ENCODE measurements around the gene VSTM2L.

Gene VSTM2L

GRCh38 chr20:37919389-37920040 lies 16.6 kb downstream of the VSTM2L start:
- DNase-seq (ENCODE audit: low read depth) = no peak

GRCh38 chr20:37920270-37920669 lies 17.3 kb downstream of the VSTM2L start:
- DNase-seq (ENCODE audit: low read depth) = no peak

- DNase-seq (ENCODE audit: low read depth) = no peak
Measured at GRCh38 chr20:37920679-37921322, 17.9 kb downstream of the VSTM2L start.

GRCh38 chr20:37921341-37921929 lies 18.5 kb downstream of the VSTM2L start:
- no peak for DNase-seq (ENCODE audit: low read depth)

DNA sequence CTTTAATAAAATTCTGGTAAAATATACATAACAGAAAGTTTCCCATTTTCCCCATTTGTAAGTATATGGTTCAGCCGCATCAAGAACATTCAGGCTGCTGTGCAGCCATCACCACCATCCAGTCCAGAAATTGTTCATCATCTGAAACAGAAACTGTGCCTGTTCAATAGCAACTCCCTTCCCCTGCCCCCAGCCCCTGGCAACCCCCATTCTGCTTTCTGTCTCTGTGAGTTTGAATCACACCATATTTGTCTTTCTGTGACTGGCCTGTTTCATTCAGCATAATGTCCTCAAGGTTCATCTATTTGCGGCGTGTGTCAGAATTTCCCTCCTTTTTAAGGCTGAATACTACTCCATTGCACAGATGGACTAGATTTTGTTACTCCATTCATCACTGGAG lies 19.1 kb downstream of the VSTM2L start:
- DNase-seq (ENCODE audit: low read depth) = no peak

- no peak for DNase-seq (ENCODE audit: low read depth)
Measured at GRCh38 chr20:37925265-37926165, 22.6 kb downstream of the VSTM2L start.

DNA sequence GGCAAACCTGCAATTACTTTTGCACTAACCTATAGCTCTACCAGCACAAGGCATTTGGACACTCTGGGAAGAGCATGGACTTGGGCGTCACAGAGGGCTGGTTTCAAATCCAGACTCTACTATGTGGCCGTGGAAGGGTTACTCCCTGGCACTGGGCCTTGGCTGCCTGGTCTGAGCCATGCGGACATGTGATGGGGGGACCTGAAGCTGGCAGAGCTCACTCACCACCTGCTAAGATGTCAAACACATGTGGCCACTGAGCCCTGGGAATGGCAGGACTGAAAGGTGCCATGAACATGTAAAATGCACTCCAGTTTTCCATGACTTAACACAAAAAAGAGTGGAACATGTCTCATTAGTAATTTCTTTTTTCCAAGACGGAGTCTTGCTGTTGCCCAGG lies 23.7 kb downstream of the VSTM2L start:
- DNase-seq (ENCODE audit: low read depth) = no peak

GRCh38 chr20:37927410-37928095 lies 24.6 kb downstream of the VSTM2L start:
- DNase-seq (ENCODE audit: low read depth) = no peak

DNA sequence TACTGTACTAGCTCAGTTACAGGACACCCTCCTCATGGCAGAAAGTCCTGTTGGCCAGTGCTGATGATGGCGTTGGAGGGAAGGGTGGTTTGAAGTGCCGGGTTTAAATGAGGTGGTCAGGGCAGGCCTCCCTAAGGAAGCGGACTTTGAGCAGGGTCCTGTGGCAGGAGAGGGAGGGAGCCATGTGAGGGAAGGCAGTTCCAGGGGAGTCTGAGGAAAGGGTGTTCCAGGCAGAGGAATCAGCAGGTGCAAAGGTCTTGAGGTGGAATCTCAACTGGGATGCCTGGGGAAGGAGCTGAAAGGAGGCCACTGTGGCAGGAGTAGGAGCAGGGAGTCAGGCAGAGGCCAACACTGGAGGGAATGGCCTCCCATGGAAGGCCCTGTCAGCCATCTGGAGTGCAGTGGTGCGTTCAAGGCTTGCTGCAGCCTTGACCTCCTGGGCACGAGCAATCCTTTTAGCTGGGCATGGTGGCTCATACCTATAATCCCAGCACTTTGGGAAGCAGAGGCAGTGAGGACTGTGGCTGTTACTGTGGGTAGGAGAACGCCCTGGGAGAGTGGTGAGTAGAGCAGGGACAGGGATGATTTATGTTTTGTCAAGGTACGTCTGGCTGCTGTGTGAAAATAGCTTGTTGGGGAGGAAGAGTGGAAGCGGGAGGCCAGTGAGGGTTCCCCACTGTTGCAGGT lies 26.2 kb downstream of the VSTM2L start:
- DNase-seq (ENCODE audit: low read depth) = no peak

- DNase-seq (ENCODE audit: low read depth) = no peak
Measured at GRCh38 chr20:37929683-37930014, 26.7 kb downstream of the VSTM2L start.

DNA sequence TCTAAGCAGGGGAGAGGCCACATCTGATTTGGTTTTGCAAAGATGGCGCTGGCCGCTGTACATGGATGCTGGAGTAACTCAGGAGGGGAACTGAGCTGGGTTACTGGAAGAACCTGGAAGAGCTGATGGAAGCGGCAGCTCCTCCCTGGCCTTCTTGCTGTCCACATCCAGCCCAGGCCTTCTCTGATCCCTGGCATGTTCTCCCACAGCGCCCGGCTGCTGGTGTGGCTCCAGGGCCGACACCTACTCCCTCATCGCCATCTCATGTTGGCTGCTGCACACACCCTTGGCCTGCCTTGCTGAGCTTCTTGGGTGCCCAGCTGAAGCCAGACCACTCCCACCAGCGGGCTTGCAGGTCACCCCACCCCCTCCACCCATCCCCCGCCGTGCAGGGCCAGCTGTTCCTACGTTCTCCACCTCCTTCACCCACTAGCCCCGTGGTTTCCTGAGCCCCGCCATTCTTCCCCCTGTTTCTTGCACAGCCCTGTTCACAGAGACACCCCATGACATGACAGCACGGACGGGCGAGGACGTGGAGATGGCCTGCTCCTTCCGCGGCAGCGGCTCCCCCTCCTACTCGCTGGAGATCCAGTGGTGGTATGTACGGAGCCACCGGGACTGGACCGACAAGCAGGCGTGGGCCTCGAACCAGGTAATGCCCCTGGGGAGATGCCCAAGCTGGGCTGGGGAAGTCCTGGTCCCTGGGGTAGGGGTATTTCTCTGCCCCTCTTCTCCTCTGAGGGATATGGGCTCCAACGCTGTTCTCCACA lies 28.4 kb downstream of the VSTM2L start:
- no peak for DNase-seq (ENCODE audit: low read depth)

DNA sequence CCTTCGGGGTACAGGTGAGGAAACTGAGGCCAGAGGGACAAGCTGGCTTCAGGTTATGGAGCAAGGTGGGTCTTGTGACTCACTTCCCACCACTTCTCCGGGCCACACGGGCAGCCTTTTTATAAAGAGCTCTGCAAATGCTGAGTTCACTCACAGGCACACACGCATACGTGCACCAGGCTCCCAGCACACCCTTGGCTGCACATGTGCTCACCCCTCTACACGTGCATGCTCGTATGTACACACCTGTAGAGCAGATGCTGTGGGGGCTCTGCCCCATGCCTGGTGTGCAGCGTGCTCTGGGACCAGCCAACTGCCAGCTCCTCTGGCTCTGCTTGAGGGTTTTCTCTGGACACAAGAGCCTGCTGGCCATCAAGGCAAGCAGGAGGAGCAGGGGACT lies 29.1 kb downstream of the VSTM2L start:
- DNase-seq (ENCODE audit: low read depth) = no peak

DNA sequence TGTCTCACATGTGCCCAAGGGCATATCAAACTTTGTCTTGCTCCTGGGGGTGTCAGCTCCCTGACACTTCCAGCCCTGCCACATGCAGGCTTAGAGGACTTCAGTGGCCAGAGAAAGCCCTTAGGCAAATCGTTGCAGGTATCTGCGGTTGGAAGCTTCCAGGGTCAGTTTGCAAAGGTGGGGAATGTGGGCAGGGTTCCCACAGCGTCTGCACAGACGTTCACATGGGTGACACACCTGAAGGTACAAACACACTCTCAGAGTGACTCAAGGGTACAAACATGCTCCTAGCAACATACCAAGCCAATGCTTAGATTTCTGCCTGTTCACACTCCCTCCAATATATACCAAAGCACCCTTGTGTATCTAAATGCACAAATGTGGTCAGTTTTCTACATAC lies 30.0 kb downstream of the VSTM2L start:
- no peak for DNase-seq (ENCODE audit: low read depth)

DNA sequence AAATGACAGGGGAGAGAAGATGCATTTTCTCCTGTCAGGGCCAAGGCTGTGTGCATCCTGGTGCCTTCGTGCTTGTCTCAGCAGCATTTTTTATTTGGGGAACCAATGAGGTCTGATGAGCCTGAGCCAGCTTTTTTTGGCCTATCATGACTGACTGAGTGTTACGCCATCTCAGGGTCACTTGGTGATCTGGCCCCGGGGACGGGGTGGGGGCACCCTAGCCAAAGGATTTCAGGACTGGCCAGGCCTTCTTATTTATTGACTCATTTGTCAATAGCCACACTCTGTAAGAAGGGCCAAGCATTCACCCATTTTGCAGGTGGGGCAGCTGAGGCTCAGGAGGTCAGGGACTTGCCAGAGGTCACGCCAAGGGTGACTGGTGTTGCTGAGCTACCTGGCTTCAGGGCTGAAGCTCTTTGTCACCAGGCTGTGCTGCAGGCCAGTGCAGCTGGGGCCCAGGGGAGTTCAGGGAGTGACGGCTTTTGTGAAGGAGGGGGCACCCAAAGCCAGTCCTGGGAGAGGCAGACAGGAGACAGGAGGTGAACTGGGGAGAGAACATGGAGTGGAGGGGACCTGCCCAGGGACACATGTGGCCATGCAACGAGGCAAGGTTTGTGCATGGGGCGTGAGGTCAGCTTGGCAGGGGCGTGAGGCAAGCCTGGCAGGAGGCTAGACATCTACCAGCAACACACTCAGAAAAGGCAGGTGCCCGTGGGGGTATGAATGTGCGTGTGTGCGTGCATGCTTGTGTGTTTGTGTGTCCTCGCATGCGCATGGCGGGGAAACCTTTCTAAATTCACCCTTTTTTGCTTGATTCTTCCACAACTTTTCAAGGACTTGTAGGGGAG lies 31.1 kb downstream of the VSTM2L start:
- no peak for DNase-seq (ENCODE audit: low read depth)

DNA sequence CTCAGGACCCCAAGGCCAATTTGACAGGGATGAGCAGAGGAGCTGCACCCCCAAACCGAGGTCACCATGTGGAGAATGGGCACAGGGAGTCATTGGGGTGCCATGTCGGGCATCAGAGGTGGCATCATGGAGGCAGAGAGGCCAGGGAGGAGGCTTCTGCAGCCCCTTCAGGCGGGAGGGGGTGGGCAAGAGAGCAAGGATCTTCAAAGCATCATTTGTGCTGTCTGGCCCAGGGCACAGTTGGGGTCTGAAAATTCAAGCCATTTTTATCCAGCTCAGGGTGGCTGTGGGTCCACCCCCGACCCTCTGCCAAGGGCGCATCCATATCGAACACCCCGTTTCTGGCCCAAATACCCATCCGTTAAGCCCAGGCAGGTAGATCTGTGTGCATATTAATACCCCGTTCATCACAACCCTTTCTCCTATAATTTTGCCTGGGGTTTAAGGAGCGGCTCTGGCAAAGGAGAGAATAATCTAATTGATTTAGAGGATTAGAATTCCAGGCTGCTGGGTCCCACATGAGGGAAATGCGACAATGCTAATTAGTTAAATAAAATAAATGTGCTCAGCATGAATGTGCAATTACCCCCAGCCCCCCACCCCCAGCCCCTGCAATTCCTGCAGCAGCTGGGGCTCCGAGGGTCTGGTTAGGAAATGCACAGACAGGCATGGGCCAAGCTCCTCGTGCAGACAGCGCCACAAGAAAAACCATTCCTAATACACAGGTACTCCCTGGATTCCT lies 31.9 kb downstream of the VSTM2L start:
- no peak for DNase-seq (ENCODE audit: low read depth)

GRCh38 chr20:37935435-37935834 lies 32.5 kb downstream of the VSTM2L start:
- no peak for DNase-seq (ENCODE audit: low read depth)

DNA sequence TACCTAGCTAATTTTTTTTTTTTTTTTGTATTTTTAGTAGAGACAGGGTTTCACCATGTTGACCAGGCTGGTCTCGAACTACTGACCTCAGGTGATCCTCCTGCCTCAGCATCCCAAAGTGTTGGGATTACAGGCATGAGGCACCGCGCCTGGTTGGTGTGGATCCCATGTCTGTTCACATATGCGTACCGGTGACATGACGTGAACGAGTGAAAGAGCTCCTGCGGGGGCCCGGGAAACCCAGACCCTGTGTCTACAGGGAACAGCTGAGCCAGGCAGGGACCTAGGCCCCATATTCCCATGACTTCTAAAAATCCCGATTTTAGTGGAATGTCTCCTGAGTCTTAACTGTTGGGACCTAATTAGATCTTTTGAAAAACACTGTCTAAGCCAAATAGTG lies 33.1 kb downstream of the VSTM2L start:
- DNase-seq (ENCODE audit: low read depth) = no peak

- DNase-seq (ENCODE audit: low read depth) = no peak
Measured at GRCh38 chr20:37936451-37936850, 33.5 kb downstream of the VSTM2L start.

GRCh38 chr20:37937686-37938085 lies 34.8 kb downstream of the VSTM2L start:
- no peak for DNase-seq (ENCODE audit: low read depth)

All from T-helper 22 cell (primary cell).